HG03060 (cell line): ENCODE results near the gene GTSF1L.

Experiments used
- ATAC-seq: cut with Tn5 transposase; IDR thresholded peaks from one replicate; pipeline ENCODE4 v1.9.1; 2021; ENCODE audit warnings: low read depth, moderate number of reproducible peaks; ENCODE audit not compliant: unreplicated experiment

GTSF1L gene

GRCh38 chr20:43746344-43747137 is 19.7 kb upstream of the GTSF1L start:
- no peak for ATAC-seq

GRCh38 chr20:43744966-43745730 is 18.3 kb upstream of the GTSF1L start:
- ATAC-seq: no peak

- ATAC-seq: no peak
These were observed 17.4 kb upstream of the GTSF1L start for GRCh38 chr20:43744151-43744611.

DNA sequence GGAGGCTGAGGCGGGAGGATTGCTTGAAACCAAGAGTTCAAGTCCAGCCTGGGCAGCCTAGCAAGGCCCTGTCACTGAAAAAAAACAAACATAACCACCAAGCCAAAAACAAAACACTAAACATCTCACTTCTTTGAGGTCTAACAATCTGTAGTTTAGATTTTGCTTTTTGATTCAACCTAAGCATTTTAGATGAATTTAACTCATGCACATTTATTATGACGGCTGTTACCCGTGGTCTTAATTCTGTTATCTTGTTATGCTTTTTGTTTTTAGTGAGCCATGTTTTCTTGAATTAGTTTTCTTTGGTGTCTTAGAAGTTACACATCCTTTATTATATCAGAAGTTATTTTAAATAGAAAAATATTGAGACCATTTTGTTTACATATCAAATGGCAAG is 13.8 kb upstream of the GTSF1L start:
- no peak for ATAC-seq

- no peak for ATAC-seq
These were observed 12.4 kb upstream of the GTSF1L start for GRCh38 chr20:43739148-43739749.

- no peak for ATAC-seq
These were observed 11.1 kb upstream of the GTSF1L start for GRCh38 chr20:43737925-43738324.

DNA sequence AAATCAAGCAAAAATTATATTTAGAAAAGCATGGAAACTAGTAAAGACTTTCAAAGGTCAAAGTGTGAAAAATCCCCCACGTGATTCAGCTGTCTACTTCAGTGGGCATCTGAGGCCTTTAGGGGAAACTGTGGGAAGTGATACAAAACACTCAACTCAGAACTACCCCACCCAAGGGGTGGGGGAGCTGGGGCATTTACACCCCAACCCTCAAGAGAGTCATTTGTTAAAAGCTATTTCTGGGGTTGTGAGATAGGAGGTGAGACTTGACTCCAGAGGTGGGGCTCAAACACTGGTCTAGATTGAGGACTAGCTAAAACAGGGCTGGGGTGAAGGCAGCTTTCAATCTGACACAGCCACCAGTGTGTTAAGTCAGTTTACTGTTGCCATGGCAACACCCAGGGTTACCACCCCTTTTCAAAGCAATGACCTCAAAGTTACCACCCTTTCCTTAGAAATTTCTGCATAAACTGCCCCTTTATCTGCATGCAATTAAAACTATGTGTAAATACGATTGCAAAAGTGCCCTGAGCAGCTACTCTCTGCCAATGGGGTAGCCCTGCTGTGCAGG is 9.9 kb upstream of the GTSF1L start:
- peak; percentile 71 for ATAC-seq

DNA sequence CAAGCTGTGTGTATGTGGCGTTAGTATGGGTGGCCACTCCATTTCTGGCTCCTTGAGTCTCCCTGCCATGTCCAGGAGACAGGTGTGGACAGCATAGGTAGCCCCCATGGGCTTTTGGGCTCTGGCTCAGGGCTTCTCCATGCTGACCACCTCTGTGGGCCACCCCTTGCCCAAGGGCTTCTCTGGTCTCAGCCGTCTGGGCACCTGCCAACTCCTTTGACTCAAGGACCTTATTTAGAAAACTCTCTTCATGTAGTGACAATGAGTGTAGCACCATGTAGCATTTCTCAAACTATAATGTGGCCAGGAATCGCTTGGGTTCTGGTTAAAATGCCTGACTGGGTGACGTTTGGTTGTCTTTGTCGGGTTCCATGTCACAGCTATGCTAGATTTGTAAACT is 5.1 kb upstream of the GTSF1L start:
- no peak for ATAC-seq

DNA sequence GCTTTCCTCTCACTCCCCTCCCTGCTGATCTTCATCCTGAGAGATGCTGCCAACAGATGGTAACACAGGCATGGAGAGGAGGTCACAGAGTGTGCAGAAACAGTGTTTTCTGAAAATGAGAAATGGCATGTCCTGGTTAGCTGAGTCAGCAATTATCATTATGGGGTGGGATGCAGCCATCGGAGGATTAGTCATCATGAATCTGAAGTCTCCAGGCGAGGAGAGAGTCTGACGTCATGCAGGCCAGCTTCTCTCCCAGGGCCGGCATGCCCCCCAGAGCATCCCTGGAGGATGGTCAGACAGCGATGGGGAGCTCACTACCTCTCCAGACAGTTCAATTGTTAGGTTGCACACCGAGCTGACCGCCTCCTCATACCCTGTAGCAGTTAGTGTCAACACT is 4.7 kb upstream of the GTSF1L start:
- ATAC-seq: no peak

- ATAC-seq: no peak
These were observed 2.0 kb upstream of the GTSF1L start for GRCh38 chr20:43728686-43729255.

GRCh38 chr20:43727980-43728590 is 1.3 kb upstream of the GTSF1L start:
- ATAC-seq: no peak

DNA sequence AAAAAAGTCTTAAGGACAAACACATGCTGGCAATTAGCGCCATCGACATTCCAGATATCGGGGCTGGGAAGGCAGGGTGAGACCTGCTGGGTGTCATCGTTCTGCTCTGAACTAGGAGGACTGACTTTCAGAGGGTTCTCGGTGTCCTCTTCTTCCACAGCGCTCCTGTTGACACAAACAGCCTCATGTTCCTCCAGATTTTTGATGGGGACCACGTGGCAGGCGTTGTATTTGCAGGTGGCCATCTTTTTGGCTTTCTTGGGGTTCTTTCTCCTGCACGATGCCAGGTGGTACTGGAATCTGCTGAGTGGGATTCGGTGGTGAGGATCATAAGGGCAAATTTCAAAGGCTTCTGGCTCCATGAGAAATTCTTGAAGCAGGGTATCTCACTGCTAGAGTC is 469 bp downstream of the GTSF1L start:
- ATAC-seq: no peak

- ATAC-seq: no peak
These were observed 1.1 kb downstream of the GTSF1L start for GRCh38 chr20:43725666-43726065.

GRCh38 chr20:43724383-43724782 is 2.4 kb downstream of the GTSF1L start:
- no peak for ATAC-seq

GRCh38 chr20:43723735-43724134 is 3.1 kb downstream of the GTSF1L start:
- no peak for ATAC-seq

DNA sequence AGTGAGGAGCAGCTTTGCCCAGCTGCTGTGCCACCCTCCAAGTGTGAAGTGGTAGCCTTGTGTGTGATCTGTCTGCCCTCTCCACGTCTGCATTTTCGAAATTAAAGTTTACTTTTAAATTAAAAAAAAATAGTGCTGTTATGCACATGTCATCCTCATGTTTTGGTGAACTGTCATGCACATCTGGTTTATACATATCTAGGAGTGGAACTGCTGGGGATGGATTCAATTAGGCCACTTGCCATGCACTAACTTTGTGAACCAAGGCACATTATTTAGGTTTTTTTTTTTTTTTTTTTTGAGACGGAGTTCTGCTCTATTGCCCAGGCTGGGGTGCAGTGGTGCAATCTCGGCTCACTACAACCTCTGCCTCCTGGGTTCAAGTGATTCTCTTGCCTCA is 3.6 kb downstream of the GTSF1L start:
- ATAC-seq: no peak

- ATAC-seq: no peak
These were observed 4.7 kb downstream of the GTSF1L start for GRCh38 chr20:43722153-43722505.

GRCh38 chr20:43721429-43722152 is 5.2 kb downstream of the GTSF1L start:
- ATAC-seq: no peak

- ATAC-seq: no peak
These were observed 5.7 kb downstream of the GTSF1L start for GRCh38 chr20:43721097-43721428.

- no peak for ATAC-seq
These were observed 6.8 kb downstream of the GTSF1L start for GRCh38 chr20:43720007-43720406.
